ENCODE data around the gene ENHO.

ENHO gene

GRCh38 chr9:34559624-34560455, 37.0 kb upstream of the ENHO start:
- H3K9ac ChIP-seq (ENCODE audit: insufficient read length, low read depth): no peak overlapping the region
- no peak for DNase-seq (ENCODE audit: low read depth, low spot score)
- H3K36me3 ChIP-seq (ENCODE audit: insufficient read depth, insufficient read length, low read length): peaks cover 13% of the 10 kb centered on the region
- no peak overlapping the region for H3K4me3 ChIP-seq (ENCODE audit: insufficient read length, low read depth)
- H3K27me3 ChIP-seq (ENCODE audit: insufficient read depth, insufficient read length): no peaks in the 10 kb centered on the region
- TF ChIP-seq ZNF274 (IDR thresholded peaks at IDR 0.05; ENCODE audit: low read depth, low read length) (no peak), YY1 (IDR thresholded peaks at IDR 0.05; ENCODE audit: insufficient read depth, insufficient read length) (no peak)
- peaks cover 10% of the 10 kb centered on the region; the same call in 1 of the 2 replicates for H3K9me3 ChIP-seq (ENCODE audit: insufficient read depth, low read length)
- H3K4me1 ChIP-seq (ENCODE audit: insufficient read depth, insufficient read length): peaks cover 25% of the 10 kb centered on the region

- Histone ChIP-seq H3K4me1 (ENCODE audit: insufficient read depth, insufficient read length) (peaks cover 30% of the 10 kb centered on the region), H3K9me3 (ENCODE audit: insufficient read depth, low read length) (peaks cover 10% of the 10 kb centered on the region; the same call in 1 of the 2 replicates), H3K9ac (ENCODE audit: insufficient read length, low read depth) (no peak overlapping the region), H3K36me3 (ENCODE audit: insufficient read depth, insufficient read length, low read length) (peaks cover 8% of the 10 kb centered on the region), H3K27me3 (ENCODE audit: insufficient read depth, insufficient read length) (no peaks in the 10 kb centered on the region), H3K4me3 (ENCODE audit: insufficient read length, low read depth) (no peak overlapping the region)
- TF ChIP-seq ZNF274 (IDR thresholded peaks at IDR 0.05; ENCODE audit: low read depth, low read length) (no peak), YY1 (IDR thresholded peaks at IDR 0.05; ENCODE audit: insufficient read depth, insufficient read length) (no peak), SUZ12 (IDR thresholded peaks at IDR 0.05; ENCODE audit: extremely low read depth, insufficient read depth, insufficient read length) (no peak)
- DNase-seq (ENCODE audit: low read depth, low spot score): no peak
Observed at GRCh38 chr9:34558919-34559623, 36.3 kb upstream of the ENHO start.

GRCh38 chr9:34558364-34558763, 35.6 kb upstream of the ENHO start:
- Histone ChIP-seq H3K4me1 (ENCODE audit: insufficient read depth, insufficient read length) (peaks cover 30% of the 10 kb centered on the region), H3K36me3 (ENCODE audit: insufficient read depth, insufficient read length, low read length) (peaks cover 8% of the 10 kb centered on the region), H3K4me3 (ENCODE audit: insufficient read length, low read depth) (no peak overlapping the region), H3K9me3 (ENCODE audit: insufficient read depth, low read length) (peaks cover 10% of the 10 kb centered on the region; the same call in 1 of the 2 replicates), H3K27me3 (ENCODE audit: insufficient read depth, insufficient read length) (no peaks in the 10 kb centered on the region), H3K9ac (ENCODE audit: insufficient read length, low read depth) (no peak overlapping the region)
- DNase-seq (ENCODE audit: low read depth, low spot score): no peak
- TF ChIP-seq SUZ12 (IDR thresholded peaks at IDR 0.05; ENCODE audit: extremely low read depth, insufficient read depth, insufficient read length): no peak
- no peak for TF ChIP-seq ZNF274 (IDR thresholded peaks at IDR 0.05; ENCODE audit: low read depth, low read length)
- no peak for TF ChIP-seq YY1 (IDR thresholded peaks at IDR 0.05; ENCODE audit: insufficient read depth, insufficient read length)

GRCh38 chr9:34557426-34558321, 34.9 kb upstream of the ENHO start:
- Histone ChIP-seq H3K9ac (ENCODE audit: insufficient read length, low read depth) (no peak overlapping the region), H3K9me3 (ENCODE audit: insufficient read depth, low read length) (peaks cover 8% of the 10 kb centered on the region; the same call in 1 of the 2 replicates), H3K4me3 (ENCODE audit: insufficient read length, low read depth) (no peak overlapping the region), H3K4me1 (ENCODE audit: insufficient read depth, insufficient read length) (peaks cover 30% of the 10 kb centered on the region), H3K36me3 (ENCODE audit: insufficient read depth, insufficient read length, low read length) (peaks cover 8% of the 10 kb centered on the region), H3K27me3 (ENCODE audit: insufficient read depth, insufficient read length) (no peaks in the 10 kb centered on the region)
- TF ChIP-seq SUZ12 (IDR thresholded peaks at IDR 0.05; ENCODE audit: extremely low read depth, insufficient read depth, insufficient read length) (no peak), YY1 (IDR thresholded peaks at IDR 0.05; ENCODE audit: insufficient read depth, insufficient read length) (no peak), ZNF274 (IDR thresholded peaks at IDR 0.05; ENCODE audit: low read depth, low read length) (no peak)
- no peak for DNase-seq (ENCODE audit: low read depth, low spot score)

GRCh38 chr9:34556949-34557348, 34.2 kb upstream of the ENHO start:
- no peak for TF ChIP-seq SUZ12 (IDR thresholded peaks at IDR 0.05; ENCODE audit: extremely low read depth, insufficient read depth, insufficient read length)
- no peak for TF ChIP-seq ZNF274 (IDR thresholded peaks at IDR 0.05; ENCODE audit: low read depth, low read length)
- no peak for TF ChIP-seq YY1 (IDR thresholded peaks at IDR 0.05; ENCODE audit: insufficient read depth, insufficient read length)
- H3K4me3 ChIP-seq (ENCODE audit: insufficient read length, low read depth): no peak overlapping the region
- H3K9me3 ChIP-seq (ENCODE audit: insufficient read depth, low read length): peaks cover 1% of the 10 kb centered on the region; the same call in 1 of the 2 replicates
- no peaks in the 10 kb centered on the region for H3K27me3 ChIP-seq (ENCODE audit: insufficient read depth, insufficient read length)
- H3K36me3 ChIP-seq (ENCODE audit: insufficient read depth, insufficient read length, low read length): peaks cover 3% of the 10 kb centered on the region
- H3K9ac ChIP-seq (ENCODE audit: insufficient read length, low read depth): no peak overlapping the region
- no peak for DNase-seq (ENCODE audit: low read depth, low spot score)
- peaks cover 30% of the 10 kb centered on the region for H3K4me1 ChIP-seq (ENCODE audit: insufficient read depth, insufficient read length)

- Histone ChIP-seq H3K4me1 (ENCODE audit: insufficient read depth, insufficient read length) (peaks cover 30% of the 10 kb centered on the region), H3K9me3 (ENCODE audit: insufficient read depth, low read length) (no peaks in the 10 kb centered on the region), H3K4me3 (ENCODE audit: insufficient read length, low read depth) (no peak overlapping the region), H3K27me3 (ENCODE audit: insufficient read depth, insufficient read length) (no peaks in the 10 kb centered on the region), H3K9ac (ENCODE audit: insufficient read length, low read depth) (no peak overlapping the region), H3K36me3 (ENCODE audit: insufficient read depth, insufficient read length, low read length) (peaks cover 3% of the 10 kb centered on the region)
- DNase-seq (ENCODE audit: low read depth, low spot score): no peak
- TF ChIP-seq ZNF274 (IDR thresholded peaks at IDR 0.05; ENCODE audit: low read depth, low read length): no peak
- no peak for TF ChIP-seq SUZ12 (IDR thresholded peaks at IDR 0.05; ENCODE audit: extremely low read depth, insufficient read depth, insufficient read length)
- TF ChIP-seq YY1 (IDR thresholded peaks at IDR 0.05; ENCODE audit: insufficient read depth, insufficient read length): no peak
Observed at GRCh38 chr9:34555936-34556525, 33.2 kb upstream of the ENHO start.
